Cerebellar cortex (tissue), 1 donor: ENCODE results near the gene EPAS1.

Experiments
- DNase-seq: peaks from one replicate; pipeline ENCODE4 v3.0.0-alpha.2; 2015; ENCODE audit warnings: low spot score

The EPAS1 gene

DNA sequence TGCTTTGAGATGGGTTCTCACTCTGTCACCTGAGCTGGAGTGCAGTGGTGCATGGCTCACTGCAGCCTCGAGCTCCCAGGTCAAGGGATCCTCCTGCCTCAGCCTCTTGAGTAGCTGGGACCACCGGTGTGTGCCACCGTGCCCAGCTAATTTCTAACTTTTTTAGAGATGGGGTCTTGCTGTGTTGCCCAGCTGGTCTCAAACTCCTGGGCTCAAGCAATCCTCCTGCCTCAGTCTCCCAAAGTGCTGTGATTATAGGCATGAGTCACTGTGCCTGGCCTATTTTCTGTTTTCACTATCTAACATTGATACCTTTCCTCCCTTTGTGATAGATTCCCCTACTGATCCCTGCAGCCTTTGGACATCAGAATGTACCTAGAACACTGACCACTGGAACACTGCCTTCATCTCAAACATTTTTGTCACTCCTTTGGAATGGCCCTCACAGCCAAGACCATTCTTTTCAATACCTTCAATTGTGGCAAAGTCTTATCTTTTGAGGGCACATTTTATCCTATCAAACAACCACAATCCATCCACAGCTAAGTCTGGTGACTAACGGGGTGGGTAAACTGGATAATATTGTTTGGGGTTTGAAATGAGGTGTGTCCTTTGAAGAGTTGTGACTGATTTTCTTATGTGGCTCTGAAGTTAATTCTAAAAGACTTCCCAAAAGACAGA lies 43.7 kb downstream of the EPAS1 start:
- DNase-seq, result no peak

DNA sequence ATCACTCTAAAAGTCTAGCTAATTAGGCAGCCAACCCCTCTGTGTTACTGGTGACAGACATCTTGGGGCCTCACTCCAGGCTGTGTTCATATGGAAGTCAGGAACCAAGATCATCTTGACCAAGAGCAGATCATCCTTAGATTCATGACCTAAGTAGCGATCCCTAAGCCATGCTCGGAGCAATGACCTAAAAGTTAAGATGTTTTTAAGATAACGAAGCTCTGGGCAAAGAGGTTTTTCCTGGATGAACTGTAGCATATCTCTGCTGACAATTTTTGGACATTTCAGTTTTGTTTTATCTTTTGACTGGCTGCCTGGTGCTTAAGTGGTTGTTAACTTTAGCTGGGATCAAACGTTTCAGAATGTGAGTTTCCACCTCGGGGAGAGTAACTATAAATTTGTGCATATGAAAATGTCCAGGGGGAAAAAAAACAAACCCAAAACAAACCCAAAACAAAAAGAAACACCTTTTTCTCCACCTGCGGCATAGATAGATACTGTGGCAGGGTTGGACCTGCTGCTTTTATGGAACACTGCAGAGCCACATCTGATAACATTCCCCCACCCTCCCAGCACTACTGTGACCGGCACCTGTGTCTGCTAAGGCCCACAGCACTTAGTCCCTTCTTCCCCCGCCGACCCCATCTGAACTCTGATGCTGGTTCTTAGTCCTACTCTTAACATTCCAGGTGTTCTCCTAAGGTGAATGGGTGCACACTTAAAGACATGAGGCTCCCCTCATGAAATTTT lies 45.5 kb downstream of the EPAS1 start:
- DNase-seq, result no peak

DNA sequence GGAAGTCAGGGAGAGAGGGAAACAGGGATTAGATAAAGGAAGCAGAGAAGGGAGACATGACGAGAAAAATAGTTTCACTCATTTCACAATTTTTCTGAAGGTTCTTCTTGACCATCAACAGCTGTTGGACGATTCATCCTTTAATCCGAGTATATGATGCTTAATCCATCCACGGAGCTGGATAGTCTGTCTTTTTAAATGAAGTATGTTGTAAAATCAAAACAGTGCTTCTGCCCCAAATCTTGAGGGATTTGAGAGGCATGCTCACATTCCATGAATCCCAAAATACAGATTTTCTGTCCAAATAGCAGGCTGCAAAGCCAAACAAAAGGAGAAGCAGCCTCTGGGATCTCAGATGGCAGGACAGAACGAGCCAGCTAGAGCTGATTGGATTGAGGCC lies 47.5 kb downstream of the EPAS1 start:
- DNase-seq, result no peak

DNA sequence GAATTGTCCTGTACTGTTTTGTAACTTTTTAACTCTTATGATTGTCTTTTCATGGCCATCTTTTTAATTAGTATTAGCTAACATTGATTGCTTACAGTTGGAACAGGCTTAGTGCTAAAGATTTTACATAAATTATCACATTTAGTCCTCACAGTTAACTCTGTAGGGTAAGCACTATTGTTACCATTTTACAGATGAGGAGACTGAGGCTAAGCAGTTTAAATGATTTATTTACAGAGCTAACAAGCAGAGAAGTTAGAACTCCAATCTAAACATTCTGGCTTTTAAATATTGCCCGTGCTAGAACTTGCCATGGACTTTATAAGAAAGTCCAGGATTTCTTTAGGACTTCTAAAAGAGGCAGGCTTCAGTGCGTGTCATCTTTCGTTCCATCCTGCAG lies 48.6 kb downstream of the EPAS1 start:
- DNase-seq, result no peak

DNA sequence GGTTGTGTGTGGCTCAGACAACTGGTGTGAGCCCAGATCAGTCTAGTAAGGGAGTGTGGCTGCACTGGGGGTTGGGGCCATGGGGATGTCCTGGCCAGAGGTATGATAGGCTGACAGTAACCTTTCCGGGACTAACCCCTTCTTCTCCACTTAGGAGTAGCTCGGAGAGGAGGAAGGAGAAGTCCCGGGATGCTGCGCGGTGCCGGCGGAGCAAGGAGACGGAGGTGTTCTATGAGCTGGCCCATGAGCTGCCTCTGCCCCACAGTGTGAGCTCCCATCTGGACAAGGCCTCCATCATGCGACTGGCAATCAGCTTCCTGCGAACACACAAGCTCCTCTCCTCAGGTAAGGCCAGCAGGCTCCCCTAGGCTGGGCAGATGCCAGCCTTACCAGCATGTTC lies 49.5 kb downstream of the EPAS1 start:
- DNase-seq, result no peak

DNA sequence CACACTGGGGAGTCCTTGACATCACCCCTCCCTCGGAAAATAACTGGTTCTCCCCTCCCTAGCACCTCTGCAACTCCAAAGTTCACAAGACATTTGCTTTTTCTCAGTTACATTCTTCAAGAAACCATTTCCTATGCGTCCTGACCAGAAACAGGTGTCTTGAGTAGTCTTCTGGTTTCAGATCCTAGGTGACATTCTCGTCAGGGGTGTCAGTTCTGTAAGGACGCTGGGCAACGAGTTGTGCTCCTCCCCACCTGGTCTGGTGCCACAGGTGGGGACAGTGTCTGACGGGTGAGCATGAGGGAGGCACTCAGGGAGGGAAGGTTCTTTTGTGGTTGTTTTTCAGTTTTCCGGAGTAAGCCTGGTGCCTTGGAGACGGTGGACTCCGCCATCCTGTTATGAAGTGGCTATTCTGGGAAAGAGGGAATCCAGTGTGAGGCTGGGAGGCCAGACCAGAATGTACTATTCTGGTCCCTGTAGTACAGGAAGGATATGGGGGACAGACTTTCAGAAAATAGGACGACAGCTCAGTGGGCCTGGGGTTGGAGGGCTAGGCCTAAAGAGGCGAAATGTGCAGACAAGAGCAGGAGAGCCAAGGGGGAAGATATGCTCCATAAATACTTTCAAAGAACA lies 50.6 kb downstream of the EPAS1 start:
- DNase-seq, result no peak

DNA sequence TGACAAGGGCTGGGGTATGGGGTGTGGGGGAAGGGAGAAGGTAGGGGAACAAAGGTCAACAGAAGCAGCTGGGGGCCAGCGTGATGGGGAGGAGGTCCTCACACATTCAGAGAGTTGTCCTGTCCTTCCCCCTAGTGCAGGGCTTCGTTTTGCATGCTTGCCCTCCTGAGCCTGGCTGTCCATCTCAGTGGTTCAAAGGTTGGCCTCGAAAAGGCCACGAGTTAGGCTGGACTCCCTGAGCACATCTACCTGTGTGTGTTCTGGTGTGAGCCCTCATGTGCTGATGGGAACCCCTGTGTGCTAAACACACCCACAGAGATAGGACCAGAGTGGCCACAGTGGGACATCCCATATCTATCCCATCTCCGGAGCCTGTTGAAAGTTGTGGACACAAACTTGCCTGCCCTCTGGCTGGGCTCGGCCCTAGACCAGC lies 51.9 kb downstream of the EPAS1 start:
- DNase-seq, result no peak

DNA sequence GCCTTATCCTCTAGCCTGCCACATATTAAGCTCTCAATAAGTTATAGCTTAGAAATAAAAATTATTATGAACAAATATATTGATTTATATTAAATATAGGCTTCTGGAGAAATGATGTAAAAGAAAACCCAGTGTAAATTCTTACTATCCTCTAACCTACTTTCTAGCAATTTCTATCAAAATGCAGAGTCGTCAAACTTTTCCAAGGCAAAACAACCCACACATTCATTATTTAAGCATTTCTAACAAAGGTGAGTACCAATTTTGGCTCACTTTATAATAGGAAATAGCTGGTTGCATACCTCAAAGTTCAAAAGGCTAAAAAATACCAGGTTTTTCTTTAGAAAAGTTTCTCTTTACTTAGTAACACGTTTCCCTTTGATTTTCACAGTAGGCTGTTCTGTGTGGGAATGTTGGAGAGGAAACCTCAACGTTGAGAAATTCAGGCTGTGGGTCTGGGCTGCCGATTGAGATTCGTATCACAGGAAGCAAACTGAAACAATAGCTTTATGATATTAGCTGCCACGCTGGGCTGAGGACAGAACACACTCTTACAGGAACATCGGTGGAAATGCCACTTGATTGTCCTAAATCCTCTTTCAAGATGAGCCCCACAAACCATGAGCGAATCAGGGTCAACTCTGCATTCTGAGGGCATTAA lies 53.0 kb downstream of the EPAS1 start:
- DNase-seq, result no peak

DNA sequence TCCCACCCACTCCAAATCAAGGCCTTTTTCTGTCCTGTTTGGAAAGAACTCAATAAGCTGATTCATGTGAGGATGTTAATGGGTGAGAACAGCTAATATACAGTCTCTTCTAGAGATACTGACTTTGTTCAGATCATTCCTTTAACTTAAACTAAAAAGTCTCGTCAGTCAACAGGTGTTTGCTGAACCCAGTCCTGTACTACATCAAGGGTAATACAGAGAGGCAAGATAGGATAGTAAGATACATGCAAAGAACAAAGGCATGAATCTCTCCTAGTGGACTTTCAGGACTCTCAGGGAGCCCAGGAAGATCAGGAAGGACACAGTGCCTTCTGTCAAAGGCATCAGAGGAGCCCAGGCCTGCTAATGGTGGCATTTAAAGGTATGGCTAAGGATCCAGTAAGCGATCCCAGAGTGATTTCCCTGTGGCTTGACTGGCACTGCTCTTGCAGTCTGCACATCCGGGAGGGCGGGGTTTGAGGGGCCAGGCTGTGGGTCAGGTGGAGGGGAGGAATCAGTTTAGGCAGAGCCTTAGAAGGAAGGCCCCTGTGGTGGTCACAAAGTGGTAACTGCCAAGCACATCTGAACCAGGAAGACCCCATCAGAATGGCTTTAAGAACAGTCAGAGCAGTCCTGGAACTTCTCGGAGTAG lies 54.0 kb downstream of the EPAS1 start:
- DNase-seq, result no peak

DNA sequence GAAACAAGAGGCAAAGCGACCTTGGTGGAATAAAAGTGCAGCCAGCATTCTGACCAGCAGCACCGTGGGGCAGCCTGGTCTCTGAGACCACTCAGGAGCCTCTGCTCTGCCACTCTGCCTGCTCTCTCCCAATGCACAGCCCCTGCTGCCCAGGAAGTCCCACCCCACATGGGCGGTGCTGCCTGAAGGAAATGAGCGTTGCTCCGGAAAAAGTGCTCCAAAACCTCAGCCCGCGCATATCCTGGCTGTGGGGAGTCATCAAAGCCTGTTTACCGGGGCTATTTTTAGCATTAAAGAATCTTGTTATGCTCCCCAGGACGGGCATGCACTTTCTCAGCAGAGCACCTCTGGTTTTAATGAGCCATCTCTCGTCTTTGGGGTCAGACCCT lies 54.5 kb downstream of the EPAS1 start:
- DNase-seq, result no peak

DNA sequence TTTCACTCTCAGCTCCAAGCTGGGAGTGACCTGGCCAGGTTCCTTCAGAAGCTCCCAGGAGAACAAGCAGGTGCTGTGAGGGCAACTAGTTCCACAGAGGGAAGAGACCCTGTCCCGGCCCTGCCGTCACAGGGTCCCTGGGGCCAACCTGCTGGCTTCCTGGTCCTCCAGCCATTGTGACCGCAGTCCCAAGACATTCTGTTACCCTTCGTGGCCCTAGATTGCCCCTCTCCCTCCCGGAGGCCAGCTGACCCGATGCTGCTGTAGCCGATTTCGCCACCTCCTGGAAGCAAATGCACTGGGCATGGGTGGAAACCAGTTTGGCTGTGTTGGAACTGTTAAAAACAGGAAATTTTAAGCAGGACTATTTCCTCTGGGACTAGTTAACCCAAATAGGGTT lies 55.4 kb downstream of the EPAS1 start:
- DNase-seq, result no peak

DNA sequence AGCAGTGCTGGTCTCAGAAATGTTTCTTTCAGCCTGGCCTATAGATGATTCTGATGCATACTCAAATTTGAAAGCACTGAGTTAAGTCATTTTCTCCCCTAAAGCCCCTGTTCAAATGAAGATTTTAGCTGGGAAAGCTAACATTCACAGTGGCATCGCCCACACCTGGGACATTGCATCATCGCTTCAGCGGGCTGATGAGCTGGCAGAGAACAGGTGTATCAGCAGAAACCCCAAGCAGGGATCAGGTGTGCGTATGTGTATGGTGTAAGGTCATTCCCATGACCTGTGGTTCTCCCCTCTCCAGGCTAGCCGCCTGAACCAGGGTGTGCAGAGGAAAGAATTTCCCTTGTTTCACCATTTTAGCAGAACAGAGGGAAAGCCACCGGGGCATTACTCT lies 56.3 kb downstream of the EPAS1 start:
- DNase-seq, result no peak

DNA sequence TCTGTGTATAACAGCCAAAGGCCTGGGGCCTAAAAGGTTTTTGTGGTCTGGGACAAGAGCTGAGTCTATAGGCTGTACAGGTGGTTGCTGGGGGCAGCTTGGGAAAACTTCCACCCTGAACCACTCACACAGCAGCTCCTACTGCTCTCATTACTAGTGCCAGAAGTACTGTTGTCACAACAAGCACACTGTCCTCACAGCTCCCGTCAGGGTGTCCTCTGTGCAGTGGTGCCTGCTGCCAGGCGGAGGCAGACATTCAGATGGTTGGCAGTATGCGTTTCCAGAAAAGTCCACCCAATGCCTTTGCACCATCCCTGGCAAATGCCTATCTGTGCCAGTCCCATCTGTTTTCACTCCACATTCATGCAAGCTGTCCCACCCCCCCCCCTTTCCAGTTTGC lies 58.5 kb downstream of the EPAS1 start:
- DNase-seq, result no peak

DNA sequence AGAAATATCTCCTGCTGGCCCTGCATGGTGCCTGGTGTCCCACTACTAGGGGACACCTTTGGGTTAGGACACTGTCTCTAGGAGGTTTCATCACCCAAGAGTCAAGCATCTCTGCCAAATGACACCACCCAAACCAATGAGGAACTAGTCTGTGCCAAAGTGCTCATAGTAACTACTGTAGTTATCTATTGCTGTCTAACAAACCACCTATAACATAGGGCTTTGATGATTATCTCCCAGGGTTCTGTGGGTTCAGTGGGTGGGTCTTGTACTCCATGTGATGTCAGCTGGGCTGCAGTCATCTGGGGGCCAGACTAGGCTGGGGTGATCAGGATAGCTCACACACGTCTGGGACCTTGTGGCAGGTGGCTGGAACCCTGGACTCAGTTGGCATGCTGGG lies 59.8 kb downstream of the EPAS1 start:
- no peak for DNase-seq

DNA sequence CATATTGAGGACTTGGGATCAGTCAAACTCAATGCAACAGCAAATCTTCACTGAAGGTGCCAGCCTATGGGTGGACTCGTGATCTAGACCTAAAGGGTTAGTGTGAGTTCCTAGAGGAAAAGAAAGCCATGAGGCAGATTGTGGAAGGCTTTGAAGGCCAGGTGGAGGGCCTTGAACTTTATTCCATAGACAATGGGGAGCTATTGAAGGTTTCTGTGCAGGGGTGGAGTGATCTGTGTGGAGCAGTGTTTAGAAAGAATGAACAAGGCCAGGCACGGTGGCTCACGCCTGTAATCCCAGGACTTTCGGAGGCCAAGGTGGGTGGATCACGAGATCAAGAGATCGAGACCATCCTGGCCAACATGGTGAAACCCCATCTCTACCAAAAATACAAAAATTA lies 61.5 kb downstream of the EPAS1 start:
- DNase-seq, result no peak

DNA sequence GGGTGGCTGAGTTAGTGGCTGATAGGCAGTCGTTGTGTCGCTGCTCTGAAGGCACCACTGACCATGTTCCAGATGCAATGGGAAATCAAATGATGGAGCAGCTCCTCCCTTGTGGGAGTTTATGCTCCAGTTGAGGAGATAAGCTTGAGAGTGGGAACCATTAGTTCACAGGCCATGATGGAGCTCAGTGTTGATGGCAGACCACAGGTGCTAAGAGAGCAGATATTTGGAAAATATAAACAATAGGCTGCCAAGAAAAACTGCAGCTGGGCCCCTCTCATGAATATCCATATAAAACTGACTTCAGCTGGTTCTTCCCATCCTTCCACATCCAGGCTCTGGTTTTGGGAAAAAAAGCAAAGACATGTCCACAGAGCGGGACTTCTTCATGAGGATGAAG lies 63.1 kb downstream of the EPAS1 start:
- no peak for DNase-seq

DNA sequence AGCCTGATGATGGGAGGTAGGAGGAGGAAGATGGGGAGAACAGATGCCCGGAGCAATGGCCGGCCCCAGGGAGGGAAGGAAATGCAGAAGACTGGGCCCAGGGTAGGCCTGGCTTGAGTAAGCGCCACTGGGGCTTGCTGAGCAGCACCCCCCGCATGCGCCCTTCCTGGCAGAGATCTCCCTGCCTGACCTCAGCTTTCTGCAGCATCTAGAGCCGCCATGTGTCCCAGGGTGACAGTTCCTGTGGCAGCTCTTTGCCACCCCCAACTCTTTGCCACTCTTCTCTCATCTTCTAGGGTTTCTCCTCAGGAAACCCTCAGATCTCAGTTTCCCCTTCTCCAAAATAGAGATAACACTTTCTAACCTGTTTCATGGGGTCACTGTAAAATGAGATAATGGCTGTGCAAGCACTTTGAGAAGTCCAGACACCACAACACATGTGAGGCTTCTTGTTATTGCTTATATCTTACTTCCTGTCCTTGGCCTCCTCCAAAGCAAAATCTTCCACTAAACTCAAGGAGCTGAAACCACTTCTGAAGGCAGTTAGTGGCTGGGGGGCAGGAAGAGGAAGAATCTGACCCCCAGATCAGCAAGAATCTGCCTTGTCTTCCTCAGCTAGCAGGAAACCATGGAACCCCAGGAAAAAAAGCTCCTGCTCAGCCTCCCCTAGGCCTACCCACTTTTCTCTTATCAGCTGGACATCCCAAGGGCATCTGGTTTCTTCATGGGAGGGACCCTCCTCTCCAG lies 64.9 kb downstream of the EPAS1 start:
- DNase-seq, result no peak

DNA sequence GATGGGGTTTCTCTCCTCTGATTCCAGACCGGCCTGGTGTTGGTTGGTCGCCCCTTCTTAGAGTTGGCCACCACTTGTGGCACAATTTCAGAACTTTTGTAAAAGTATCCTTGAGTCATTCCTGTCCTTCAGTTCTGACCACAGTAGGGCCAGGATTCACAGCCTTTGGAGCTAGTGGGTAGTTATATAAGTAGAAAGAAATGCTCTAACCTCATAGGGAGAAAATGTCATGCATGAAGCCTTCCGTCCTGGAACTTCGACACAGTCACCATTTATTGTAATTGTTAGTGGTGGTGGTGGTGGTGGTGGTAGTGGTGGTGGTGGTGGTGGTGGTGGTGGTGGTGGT lies 65.4 kb downstream of the EPAS1 start:
- DNase-seq, result no peak

DNA sequence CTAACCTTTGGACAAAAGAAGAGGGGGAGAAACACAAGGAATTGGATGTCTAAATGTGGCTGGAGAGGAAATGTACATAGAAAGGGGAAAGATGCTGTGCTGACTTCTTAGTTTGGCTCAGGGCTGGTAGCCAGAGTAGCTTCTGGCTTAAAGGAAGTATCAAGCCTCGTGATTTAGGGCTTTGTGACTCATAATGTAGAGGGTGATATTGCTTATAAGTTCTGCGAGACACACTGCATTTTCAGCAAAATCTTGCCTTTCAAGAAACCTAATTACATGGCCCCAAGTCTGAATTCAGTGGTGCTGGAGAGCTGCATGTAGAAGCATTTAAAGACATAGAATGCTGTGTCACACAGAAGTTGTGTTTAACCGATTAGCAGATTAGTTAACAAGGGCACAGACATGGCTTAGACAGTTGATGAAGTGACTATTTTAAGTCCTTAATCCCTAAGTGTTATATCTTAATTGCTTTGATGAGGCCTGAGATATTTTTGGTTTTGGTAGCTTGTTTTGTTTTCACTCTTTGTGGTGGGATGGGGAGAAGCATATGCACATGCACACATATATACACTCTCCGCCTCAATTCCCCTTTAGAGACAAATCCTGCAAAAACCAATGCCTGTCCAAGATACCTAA lies 66.4 kb downstream of the EPAS1 start:
- DNase-seq, result no peak

DNA sequence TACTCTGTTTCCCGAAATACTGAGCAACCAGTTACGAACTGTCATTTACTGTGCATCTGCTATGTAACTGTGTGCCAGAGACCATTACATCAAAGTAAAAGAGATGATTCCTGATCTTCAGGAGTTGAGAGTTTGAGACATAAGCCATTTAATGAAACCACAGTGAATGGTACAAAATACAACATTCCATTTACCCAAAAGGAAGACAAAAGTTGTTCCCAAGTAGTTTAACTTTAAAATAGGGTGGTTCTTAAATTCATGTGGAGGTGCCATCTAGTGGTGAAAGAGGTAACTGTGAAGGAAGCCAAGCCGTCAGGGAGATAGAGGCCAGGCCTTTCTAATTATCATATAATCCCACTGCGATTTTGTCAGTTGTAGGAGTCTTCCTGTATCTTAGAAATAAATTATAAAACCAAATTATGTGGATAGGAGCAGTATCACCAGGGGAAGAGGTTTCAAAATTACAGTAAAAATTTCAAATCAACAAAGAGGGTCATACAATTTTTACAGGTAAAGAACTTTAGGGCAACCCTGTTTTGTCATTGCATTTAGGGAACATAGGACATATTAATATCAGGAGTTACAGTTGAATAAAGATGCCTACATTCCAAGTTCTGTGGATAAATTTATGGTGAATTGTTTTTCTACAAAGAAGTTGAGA lies 67.7 kb downstream of the EPAS1 start:
- DNase-seq, result peak; percentile 54
